H1 (cell line): Measurements from ENCODE around the gene PCDH9. TPM values are rescaled to one million over a fixed set of nuclear protein-coding genes. Genes with fewer than 3 reads are reported as not detected.

Source experiments
- CHD7 ChIP-seq: fragments of 300-600 bp; sonication (generic); IDR thresholded peaks from 2 replicates; pipeline ENCODE4 v1.7.1; 2012; ENCODE audit warnings: low read length, moderate library complexity, mild to moderate bottlenecking, inconsistent platforms; ENCODE audit not compliant: insufficient replicate concordance
- CREB1 ChIP-seq: IDR thresholded peaks from 2 replicates; pipeline ENCODE4 v1.6.1; 2012; ENCODE audit warnings: inconsistent platforms
- E2F6 ChIP-seq: IDR thresholded peaks from 2 replicates; pipeline ENCODE4 v1.6.1; 2012; ENCODE audit warnings: inconsistent platforms
- EGR1 ChIP-seq: IDR thresholded peaks from 2 replicates; pipeline ENCODE4 v1.6.1; 2011; ENCODE audit warnings: low read depth, low read length, borderline replicate concordance
- KDM4A ChIP-seq: IDR thresholded peaks from one replicate; pipeline ENCODE4 v1.7.1; 2012; ENCODE audit warnings: low read depth, mild to moderate bottlenecking, moderate library complexity, low read length, inconsistent platforms; ENCODE audit not compliant: severe bottlenecking
- RAD21 ChIP-seq, 2 experiments: IDR thresholded peaks in 1 of 2; conservative IDR thresholded peaks in 1 of 2; 2 replicates each; pipeline ENCODE4 v1.6.1; 2011; ENCODE audit warnings: low read depth in 2 of 2, low read length in 2 of 2, improper control_type of control experiment in 1 of 2, inconsistent platforms in 1 of 2, mild to moderate bottlenecking in 1 of 2, moderate library complexity in 1 of 2
- RNF2 ChIP-seq: fragments of 200-900, 300-1000 bp; sonication (generic); IDR thresholded peaks from 2 replicates; pipeline ENCODE4 v1.7.1; 2016; ENCODE audit warnings: borderline replicate concordance, low read depth, mild to moderate bottlenecking, antibody characterized with exemption, low read length; ENCODE audit not compliant: poor library complexity, severe bottlenecking; ENCODE audit errors: missing control alignments
- polyA plus RNA-seq, 7 experiments: library from polyadenylated mRNA; depleted of rRNA in 3 of 7; stranded (reverse) in 5 of 7; unstranded in 2 of 7; fragments of >200 nt in 5 of 7; fragments of 200-250 nt in 2 of 7; gene quantifications; 1 replicate in 5 of 7; 2 replicates in 1 of 7; 4 replicates in 1 of 7; pipeline versions ENCODE4 v1.2.1 to v1.2.3, GENCODE V29; 2011 to 2013; ENCODE audit warnings: missing spikeins in 2 of 7, mixed read lengths in 2 of 7
- total RNA-seq: library from RNA; stranded (reverse); fragmentation: NEBNext Ultra II Directional; extraction: Animal tissue kit (Norgen Biotek cat#: 25700); gene quantifications from 2 replicates; pipeline ENCODE4 v1.2.1, GENCODE V29; 2021
- TF ChIP-seq, protein P1 (sequence below): IDR thresholded peaks from 2 replicates; pipeline ENCODE4 v1.6.1; 2011; ENCODE audit warnings: low read length, improper control_type of control experiment

The PCDH9 gene
- total and polyA plus RNA-seq, 2 of the 8 experiments (the other 6 are each of a cell fraction or from before 2014, with no cell fraction given) = 0.12 to 0.60 TPM

- TF ChIP-seq CHD7 (no peak), RNF2 (no peak), RAD21 (IDR thresholded peaks at IDR 0.05 in 1 of 2, conservative IDR thresholded peaks at IDR 0.05 in 1 of 2; ENCODE audit: low read depth in 2 of 2, low read length in 2 of 2) (peak; percentile 31 to 44; a peak in 2 of 4 replicates), CREB1 (no peak), EGR1 (no peak), KDM4A (no peak), E2F6 (no peak)
- TF ChIP-seq, protein P1, sequence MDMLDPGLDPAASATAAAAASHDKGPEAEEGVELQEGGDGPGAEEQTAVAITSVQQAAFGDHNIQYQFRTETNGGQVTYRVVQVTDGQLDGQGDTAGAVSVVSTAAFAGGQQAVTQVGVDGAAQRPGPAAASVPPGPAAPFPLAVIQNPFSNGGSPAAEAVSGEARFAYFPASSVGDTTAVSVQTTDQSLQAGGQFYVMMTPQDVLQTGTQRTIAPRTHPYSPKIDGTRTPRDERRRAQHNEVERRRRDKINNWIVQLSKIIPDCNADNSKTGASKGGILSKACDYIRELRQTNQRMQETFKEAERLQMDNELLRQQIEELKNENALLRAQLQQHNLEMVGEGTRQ = no peak
Measured at GRCh38 chr13:66543780-66544179, 686.4 kb downstream of the PCDH9 start (continued).
